Liver (tissue), 9 donors: Measurements from ENCODE around the gene THBD. TPM values are rescaled to one million over a fixed set of nuclear protein-coding genes. Genes with fewer than 3 reads are reported as not detected.

Source experiments
- DNase-seq: peaks from one replicate; pipeline ENCODE4 v3.0.0-alpha.2; 2017; ENCODE audit warnings: low spot score
- H3K27ac ChIP-seq, 2 donors: one replicate each; pipeline ENCODE4 v1.7.0; 2013; ENCODE audit warnings: inconsistent platforms in 2 of 2, low read length in 2 of 2, control low read depth in 1 of 2, low read depth in 1 of 2, mild to moderate bottlenecking in 1 of 2
- H3K27me3 ChIP-seq, 4 donors: one replicate each; pipeline versions ENCODE4 v1.6.1 to v1.7.0; 2013; ENCODE audit warnings: low read length in 3 of 4, inconsistent platforms in 1 of 4, mild to moderate bottlenecking in 1 of 4, moderate library complexity in 1 of 4; ENCODE audit not compliant: control insufficient read depth in 4 of 4, insufficient read depth in 4 of 4
- H3K36me3 ChIP-seq, 4 donors: one replicate each; pipeline versions ENCODE4 v1.6.1 to v1.7.0; 2013; ENCODE audit warnings: low read length in 3 of 4, mild to moderate bottlenecking in 3 of 4, low read depth in 1 of 4, moderate library complexity in 1 of 4; ENCODE audit not compliant: control insufficient read depth in 4 of 4, insufficient read depth in 3 of 4
- H3K4me1 ChIP-seq, 4 donors: one replicate each; pipeline versions ENCODE4 v1.6.1 to v1.7.0; 2013; ENCODE audit warnings: low read length in 3 of 4, mild to moderate bottlenecking in 3 of 4, moderate library complexity in 1 of 4; ENCODE audit not compliant: control insufficient read depth in 4 of 4, insufficient read depth in 4 of 4
- H3K4me3 ChIP-seq, 3 donors: one replicate each; pipeline versions ENCODE4 v1.6.1 to v1.7.0; 2013; ENCODE audit warnings: low read length in 3 of 3, control low read depth in 1 of 3, low read depth in 1 of 3, mild to moderate bottlenecking in 1 of 3
- H3K9ac ChIP-seq, 2 donors: one replicate each; pipeline ENCODE4 v1.7.0; 2013; ENCODE audit warnings: low read length in 2 of 2, mild to moderate bottlenecking in 2 of 2, moderate library complexity in 2 of 2, control low read depth in 1 of 2, low read depth in 1 of 2
- H3K9me3 ChIP-seq, 4 donors: one replicate each; pipeline versions ENCODE4 v1.6.1 to v1.7.0; 2013; ENCODE audit warnings: low read length in 3 of 4; ENCODE audit not compliant: control insufficient read depth in 4 of 4
- EGR1 ChIP-seq, 2 donors: IDR thresholded peaks; 2 replicates each; pipeline ENCODE4 v1.6.1; 2016 to 2018; ENCODE audit warnings: antibody characterized with exemption in 2 of 2, low read depth in 2 of 2
- FOXA2 ChIP-seq: IDR thresholded peaks from 2 replicates; pipeline ENCODE4 v1.6.1; 2016; ENCODE audit warnings: antibody characterized with exemption
- GABPA ChIP-seq, 2 donors: IDR thresholded peaks in 1 of 2; conservative IDR thresholded peaks in 1 of 2; 2 replicates each; pipeline ENCODE4 v1.6.1; 2016; ENCODE audit warnings: antibody characterized with exemption in 2 of 2, mild to moderate bottlenecking in 1 of 2, moderate library complexity in 1 of 2
- HNF4A ChIP-seq, 2 donors: conservative IDR thresholded peaks; 2 replicates each; pipeline ENCODE4 v1.6.1; 2016; ENCODE audit warnings: antibody characterized with exemption in 2 of 2, mild to moderate bottlenecking in 2 of 2
- HNF4G ChIP-seq: IDR thresholded peaks from 2 replicates; pipeline ENCODE4 v1.6.1; 2016; ENCODE audit warnings: antibody characterized with exemption
- JUND ChIP-seq, 2 donors: IDR thresholded peaks; 2 replicates each; pipeline ENCODE4 v1.6.1; 2016; ENCODE audit warnings: antibody characterized with exemption in 2 of 2
- NR2F2 ChIP-seq: IDR thresholded peaks from 2 replicates; pipeline ENCODE4 v1.6.1; 2016; ENCODE audit warnings: antibody characterized with exemption
- RAD21 ChIP-seq, 2 donors: IDR thresholded peaks; 2 replicates each; pipeline ENCODE4 v1.6.1; 2016; ENCODE audit warnings: antibody characterized with exemption in 2 of 2, mild to moderate bottlenecking in 2 of 2
- RXRA ChIP-seq, 2 donors: IDR thresholded peaks; 2 replicates each; pipeline ENCODE4 v1.6.1; 2017 to 2018; ENCODE audit warnings: antibody characterized with exemption in 2 of 2, mild to moderate bottlenecking in 1 of 2
- SP1 ChIP-seq: IDR thresholded peaks from 2 replicates; pipeline ENCODE4 v1.6.1; 2018; ENCODE audit warnings: antibody characterized with exemption, mild to moderate bottlenecking
- YY1 ChIP-seq: IDR thresholded peaks from 2 replicates; pipeline ENCODE4 v1.6.1; 2016; ENCODE audit warnings: antibody characterized with exemption, mild to moderate bottlenecking
- WGBS: extraction: QIAGEN DNeasy Blood & Tissue Kit; methylation state at CpG from one replicate; pipeline ENCODE4 v1.1.7; 2013; 5-methylcytosine and 5-hydroxymethylcytosine counted together
- polyA plus RNA-seq, 2 donors: library from polyadenylated mRNA; stranded (reverse) in 1 of 2; unstranded in 1 of 2; fragments of 200-250 nt in 1 of 2; fragments of >200 nt in 1 of 2; fragmentation: Nextera tagmentation in 1 of 2; extraction: Ambion mirVana in 1 of 2; gene quantifications; one replicate each; pipeline versions ENCODE4 v1.2.1 to v1.2.3, GENCODE V29; 2013 to 2015
- total RNA-seq, 2 donors: library from RNA; depleted of rRNA; stranded (reverse); fragments of >200 nt; gene quantifications; one replicate each; pipeline ENCODE4 v1.2.3, GENCODE V29; 2014
- TF ChIP-seq, protein P1 (sequence below): IDR thresholded peaks from 2 replicates; pipeline ENCODE4 v1.6.1; 2016; ENCODE audit warnings: antibody characterized with exemption
- TF ChIP-seq, protein P2 (sequence below): IDR thresholded peaks from 2 replicates; pipeline ENCODE4 v1.6.1; 2016; ENCODE audit warnings: antibody characterized with exemption
- TF ChIP-seq, protein P3 (sequence below): IDR thresholded peaks from 2 replicates; pipeline ENCODE4 v1.6.1; 2016; ENCODE audit warnings: antibody characterized with exemption, mild to moderate bottlenecking
- TF ChIP-seq, protein P4 (sequence below): IDR thresholded peaks from 2 replicates; pipeline ENCODE4 v1.6.1; 2016; ENCODE audit warnings: antibody characterized with exemption
- TF ChIP-seq, protein P5 (sequence below): fragments of 150-350 bp; IDR thresholded peaks from 2 replicates; pipeline ENCODE4 v1.5.1; 2017; ENCODE audit warnings: improper control_type of control experiment, low read depth, low read length; ENCODE audit not compliant: missing input control
- donor health status: healthy.
- donor health status: healthy.
- donor health status: healthy.
- donor health status: healthy.
- donor health status: healthy.

THBD gene
- total and polyA plus RNA-seq, 4 donors: 1.4 to 6.6 (median 3.1) TPM

DNA sequence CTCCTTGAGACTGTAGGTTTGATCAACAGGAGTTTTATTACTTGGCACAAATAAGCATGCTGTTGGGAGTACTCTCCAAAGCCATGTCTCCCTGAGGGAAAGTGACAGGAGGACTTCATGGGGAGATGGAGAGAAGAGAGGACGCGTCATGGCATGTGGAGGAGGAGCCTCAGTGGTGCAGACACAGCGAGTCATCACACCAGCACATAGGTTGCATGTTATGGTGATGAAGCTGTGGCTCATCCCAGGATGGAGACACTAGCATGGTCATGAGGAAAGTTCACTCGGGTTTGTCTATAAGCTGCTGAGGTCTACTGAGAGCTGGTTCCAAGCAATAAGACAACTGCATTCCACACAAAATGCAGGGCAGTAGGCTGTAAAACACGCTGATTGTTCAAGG lies 27.5 kb downstream of the THBD start:
- WGBS: 91% methylated on average over 5 of the region's 5 CpGs
- no peak for TF ChIP-seq YY1
- TF ChIP-seq, protein P1, sequence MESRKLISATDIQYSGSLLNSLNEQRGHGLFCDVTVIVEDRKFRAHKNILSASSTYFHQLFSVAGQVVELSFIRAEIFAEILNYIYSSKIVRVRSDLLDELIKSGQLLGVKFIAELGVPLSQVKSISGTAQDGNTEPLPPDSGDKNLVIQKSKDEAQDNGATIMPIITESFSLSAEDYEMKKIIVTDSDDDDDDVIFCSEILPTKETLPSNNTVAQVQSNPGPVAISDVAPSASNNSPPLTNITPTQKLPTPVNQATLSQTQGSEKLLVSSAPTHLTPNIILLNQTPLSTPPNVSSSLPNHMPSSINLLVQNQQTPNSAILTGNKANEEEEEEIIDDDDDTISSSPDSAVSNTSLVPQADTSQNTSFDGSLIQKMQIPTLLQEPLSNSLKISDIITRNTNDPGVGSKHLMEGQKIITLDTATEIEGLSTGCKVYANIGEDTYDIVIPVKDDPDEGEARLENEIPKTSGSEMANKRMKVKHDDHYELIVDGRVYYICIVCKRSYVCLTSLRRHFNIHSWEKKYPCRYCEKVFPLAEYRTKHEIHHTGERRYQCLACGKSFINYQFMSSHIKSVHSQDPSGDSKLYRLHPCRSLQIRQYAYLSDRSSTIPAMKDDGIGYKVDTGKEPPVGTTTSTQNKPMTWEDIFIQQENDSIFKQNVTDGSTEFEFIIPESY: no peak
- no peak for TF ChIP-seq HNF4G
- no peak for TF ChIP-seq FOXA2
- TF ChIP-seq SP1: no peak
- no peak for TF ChIP-seq EGR1 (IDR thresholded peaks at IDR 0.05; ENCODE audit: low read depth in 2 of 2)
- no peak for TF ChIP-seq NR2F2
- TF ChIP-seq, protein P2, sequence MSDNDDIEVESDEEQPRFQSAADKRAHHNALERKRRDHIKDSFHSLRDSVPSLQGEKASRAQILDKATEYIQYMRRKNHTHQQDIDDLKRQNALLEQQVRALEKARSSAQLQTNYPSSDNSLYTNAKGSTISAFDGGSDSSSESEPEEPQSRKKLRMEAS: no peak
- no peak for TF ChIP-seq RAD21 (IDR thresholded peaks at IDR 0.05)
- TF ChIP-seq, protein P3, sequence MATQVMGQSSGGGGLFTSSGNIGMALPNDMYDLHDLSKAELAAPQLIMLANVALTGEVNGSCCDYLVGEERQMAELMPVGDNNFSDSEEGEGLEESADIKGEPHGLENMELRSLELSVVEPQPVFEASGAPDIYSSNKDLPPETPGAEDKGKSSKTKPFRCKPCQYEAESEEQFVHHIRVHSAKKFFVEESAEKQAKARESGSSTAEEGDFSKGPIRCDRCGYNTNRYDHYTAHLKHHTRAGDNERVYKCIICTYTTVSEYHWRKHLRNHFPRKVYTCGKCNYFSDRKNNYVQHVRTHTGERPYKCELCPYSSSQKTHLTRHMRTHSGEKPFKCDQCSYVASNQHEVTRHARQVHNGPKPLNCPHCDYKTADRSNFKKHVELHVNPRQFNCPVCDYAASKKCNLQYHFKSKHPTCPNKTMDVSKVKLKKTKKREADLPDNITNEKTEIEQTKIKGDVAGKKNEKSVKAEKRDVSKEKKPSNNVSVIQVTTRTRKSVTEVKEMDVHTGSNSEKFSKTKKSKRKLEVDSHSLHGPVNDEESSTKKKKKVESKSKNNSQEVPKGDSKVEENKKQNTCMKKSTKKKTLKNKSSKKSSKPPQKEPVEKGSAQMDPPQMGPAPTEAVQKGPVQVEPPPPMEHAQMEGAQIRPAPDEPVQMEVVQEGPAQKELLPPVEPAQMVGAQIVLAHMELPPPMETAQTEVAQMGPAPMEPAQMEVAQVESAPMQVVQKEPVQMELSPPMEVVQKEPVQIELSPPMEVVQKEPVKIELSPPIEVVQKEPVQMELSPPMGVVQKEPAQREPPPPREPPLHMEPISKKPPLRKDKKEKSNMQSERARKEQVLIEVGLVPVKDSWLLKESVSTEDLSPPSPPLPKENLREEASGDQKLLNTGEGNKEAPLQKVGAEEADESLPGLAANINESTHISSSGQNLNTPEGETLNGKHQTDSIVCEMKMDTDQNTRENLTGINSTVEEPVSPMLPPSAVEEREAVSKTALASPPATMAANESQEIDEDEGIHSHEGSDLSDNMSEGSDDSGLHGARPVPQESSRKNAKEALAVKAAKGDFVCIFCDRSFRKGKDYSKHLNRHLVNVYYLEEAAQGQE: no peak
- no peak for TF ChIP-seq GABPA (IDR thresholded peaks at IDR 0.05 in 1 of 2, conservative IDR thresholded peaks at IDR 0.05 in 1 of 2)
- no peak for TF ChIP-seq HNF4A (conservative IDR thresholded peaks at IDR 0.05)
- TF ChIP-seq JUND (IDR thresholded peaks at IDR 0.05): no peak
- TF ChIP-seq, protein P4, sequence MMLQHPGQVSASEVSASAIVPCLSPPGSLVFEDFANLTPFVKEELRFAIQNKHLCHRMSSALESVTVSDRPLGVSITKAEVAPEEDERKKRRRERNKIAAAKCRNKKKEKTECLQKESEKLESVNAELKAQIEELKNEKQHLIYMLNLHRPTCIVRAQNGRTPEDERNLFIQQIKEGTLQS: no peak
- TF ChIP-seq, protein P5, sequence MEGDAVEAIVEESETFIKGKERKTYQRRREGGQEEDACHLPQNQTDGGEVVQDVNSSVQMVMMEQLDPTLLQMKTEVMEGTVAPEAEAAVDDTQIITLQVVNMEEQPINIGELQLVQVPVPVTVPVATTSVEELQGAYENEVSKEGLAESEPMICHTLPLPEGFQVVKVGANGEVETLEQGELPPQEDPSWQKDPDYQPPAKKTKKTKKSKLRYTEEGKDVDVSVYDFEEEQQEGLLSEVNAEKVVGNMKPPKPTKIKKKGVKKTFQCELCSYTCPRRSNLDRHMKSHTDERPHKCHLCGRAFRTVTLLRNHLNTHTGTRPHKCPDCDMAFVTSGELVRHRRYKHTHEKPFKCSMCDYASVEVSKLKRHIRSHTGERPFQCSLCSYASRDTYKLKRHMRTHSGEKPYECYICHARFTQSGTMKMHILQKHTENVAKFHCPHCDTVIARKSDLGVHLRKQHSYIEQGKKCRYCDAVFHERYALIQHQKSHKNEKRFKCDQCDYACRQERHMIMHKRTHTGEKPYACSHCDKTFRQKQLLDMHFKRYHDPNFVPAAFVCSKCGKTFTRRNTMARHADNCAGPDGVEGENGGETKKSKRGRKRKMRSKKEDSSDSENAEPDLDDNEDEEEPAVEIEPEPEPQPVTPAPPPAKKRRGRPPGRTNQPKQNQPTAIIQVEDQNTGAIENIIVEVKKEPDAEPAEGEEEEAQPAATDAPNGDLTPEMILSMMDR: no peak
- no peak for TF ChIP-seq RXRA (IDR thresholded peaks at IDR 0.05)
- Histone ChIP-seq H3K4me1 (no peaks in the 10 kb centered on the region), H3K4me3 (no peak overlapping the region), H3K27ac (no peak overlapping the region), H3K27me3 (peaks cover 0 to 2% (median 0%) of the 10 kb centered on the region in 4 donors), H3K36me3 (no peaks in the 10 kb centered on the region), H3K9ac (no peak overlapping the region), H3K9me3 (no peaks in the 10 kb centered on the region)
- DNase-seq: no peak

DNA sequence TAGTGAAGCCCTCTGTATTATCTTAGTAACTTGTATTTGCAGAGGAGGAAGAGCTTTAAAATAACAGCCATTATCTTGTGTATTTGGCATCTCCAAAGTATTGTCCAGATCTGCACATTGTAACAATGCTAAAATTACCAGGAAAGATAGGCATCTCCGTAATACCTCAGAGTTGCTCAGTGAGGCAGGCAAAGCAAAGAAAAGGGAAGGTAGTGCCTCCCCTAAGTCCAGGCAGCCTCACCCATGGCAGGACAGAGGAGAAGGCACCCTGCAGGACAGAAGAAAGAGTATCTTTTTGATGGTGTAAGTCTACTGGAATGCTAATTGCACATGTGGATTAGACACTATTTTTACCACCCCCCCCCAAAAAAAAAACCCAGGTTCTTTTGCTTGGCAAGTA lies 27.9 kb downstream of the THBD start:
- Histone ChIP-seq H3K9ac (no peak overlapping the region), H3K4me1 (no peaks in the 10 kb centered on the region), H3K27ac (no peak overlapping the region), H3K27me3 (peaks cover 0 to 2% (median 0%) of the 10 kb centered on the region in 4 donors), H3K36me3 (no peaks in the 10 kb centered on the region), H3K4me3 (no peak overlapping the region), H3K9me3 (no peaks in the 10 kb centered on the region)
- 74% methylated on average over 1 of the region's 1 CpG for WGBS
- no peak for DNase-seq
- TF ChIP-seq, protein P5: no peak
- TF ChIP-seq HNF4A (conservative IDR thresholded peaks at IDR 0.05): no peak
- TF ChIP-seq GABPA (IDR thresholded peaks at IDR 0.05 in 1 of 2, conservative IDR thresholded peaks at IDR 0.05 in 1 of 2): no peak
